GM21447 (cell line): ENCODE results near the gene JPT1.
"Not testable (repeated sequence)": the region's sequence is repeated elsewhere in the genome, so short reads cannot be mapped to it uniquely, and the experiment has no call there.

ENCODE experiments used
- ATAC-seq: cut with Tn5 transposase; IDR thresholded peaks from one replicate; pipeline ENCODE4 v1.9.1; 2021; ENCODE audit not compliant: unreplicated experiment

Gene JPT1

GRCh38 chr17:75159196-75160031, 5.1 kb upstream of the JPT1 start:
- no peak for ATAC-seq

- not testable (repeated sequence) for ATAC-seq
Measured at GRCh38 chr17:75158480-75158879, 4.2 kb upstream of the JPT1 start.

GRCh38 chr17:75155191-75155601, 884 bp upstream of the JPT1 start:
- ATAC-seq: no peak

- peak; percentile 13 for ATAC-seq
Measured at GRCh38 chr17:75153780-75154194, 525 bp downstream of the JPT1 start.

GRCh38 chr17:75152922-75153779, 1.2 kb downstream of the JPT1 start:
- ATAC-seq: peak; percentile 12

- no peak for ATAC-seq
Measured at GRCh38 chr17:75152523-75152921, 1.8 kb downstream of the JPT1 start.

- no peak for ATAC-seq
Measured at GRCh38 chr17:75151930-75152329, 2.4 kb downstream of the JPT1 start.

GRCh38 chr17:75147878-75148546, 6.3 kb downstream of the JPT1 start:
- ATAC-seq: no peak

GRCh38 chr17:75146592-75146991, 7.7 kb downstream of the JPT1 start:
- ATAC-seq: no peak

GRCh38 chr17:75144816-75145512, 9.3 kb downstream of the JPT1 start:
- no peak for ATAC-seq

GRCh38 chr17:75142236-75142971, 11.9 kb downstream of the JPT1 start:
- ATAC-seq: no peak

GRCh38 chr17:75138519-75138918, 15.8 kb downstream of the JPT1 start:
- no peak for ATAC-seq

GRCh38 chr17:75137762-75138161, 16.6 kb downstream of the JPT1 start:
- not testable (repeated sequence) for ATAC-seq

GRCh38 chr17:75135946-75136345, 18.4 kb downstream of the JPT1 start:
- no peak for ATAC-seq

- no peak for ATAC-seq
Measured at GRCh38 chr17:75135452-75135851, 18.9 kb downstream of the JPT1 start.

GRCh38 chr17:75133607-75134347, 20.5 kb downstream of the JPT1 start:
- ATAC-seq: not testable (repeated sequence)

GRCh38 chr17:75133001-75133400, 21.3 kb downstream of the JPT1 start:
- ATAC-seq: no peak

GRCh38 chr17:75132018-75133000, 22.0 kb downstream of the JPT1 start:
- not testable (repeated sequence) for ATAC-seq
